ENCODE measurements around the gene LONP2. TPM values are rescaled to one million over a fixed set of nuclear protein-coding genes. Genes with fewer than 3 reads are reported as not detected.
"Not testable (repeated sequence)": the region's sequence is repeated elsewhere in the genome, so short reads cannot be mapped to it uniquely, and the experiment has no call there.

LONP2 gene
- total RNA-seq, 2 donors from 2014 or later, result 44.2 to 59.1 TPM

DNA sequence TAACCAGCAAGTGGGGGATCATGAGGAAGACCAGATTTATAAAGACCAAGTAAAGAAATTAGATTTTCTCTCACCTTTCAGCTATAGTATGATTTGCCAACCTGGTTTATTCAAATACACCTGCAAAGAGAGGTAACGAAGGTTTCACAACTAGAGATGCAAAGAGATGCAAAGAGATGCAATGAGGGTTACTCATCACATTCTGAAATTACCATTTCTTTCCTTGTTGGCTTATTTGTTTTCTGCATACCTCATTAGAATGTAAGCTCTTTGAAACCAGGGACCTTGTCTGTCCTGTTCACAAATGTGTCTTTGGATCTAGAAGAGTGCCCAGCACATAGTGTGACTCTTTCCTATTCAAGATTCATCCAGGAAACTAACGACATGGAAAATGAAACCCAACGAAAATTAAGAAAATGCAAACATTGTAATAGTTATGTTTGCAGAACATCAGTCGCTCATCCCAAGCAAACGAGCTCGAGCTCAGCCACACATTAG, 9.0 kb upstream of the LONP2 start:
- TF ChIP-seq POLR2A (IDR thresholded peaks at IDR 0.05), result no peak
- TF ChIP-seq, protein P1, sequence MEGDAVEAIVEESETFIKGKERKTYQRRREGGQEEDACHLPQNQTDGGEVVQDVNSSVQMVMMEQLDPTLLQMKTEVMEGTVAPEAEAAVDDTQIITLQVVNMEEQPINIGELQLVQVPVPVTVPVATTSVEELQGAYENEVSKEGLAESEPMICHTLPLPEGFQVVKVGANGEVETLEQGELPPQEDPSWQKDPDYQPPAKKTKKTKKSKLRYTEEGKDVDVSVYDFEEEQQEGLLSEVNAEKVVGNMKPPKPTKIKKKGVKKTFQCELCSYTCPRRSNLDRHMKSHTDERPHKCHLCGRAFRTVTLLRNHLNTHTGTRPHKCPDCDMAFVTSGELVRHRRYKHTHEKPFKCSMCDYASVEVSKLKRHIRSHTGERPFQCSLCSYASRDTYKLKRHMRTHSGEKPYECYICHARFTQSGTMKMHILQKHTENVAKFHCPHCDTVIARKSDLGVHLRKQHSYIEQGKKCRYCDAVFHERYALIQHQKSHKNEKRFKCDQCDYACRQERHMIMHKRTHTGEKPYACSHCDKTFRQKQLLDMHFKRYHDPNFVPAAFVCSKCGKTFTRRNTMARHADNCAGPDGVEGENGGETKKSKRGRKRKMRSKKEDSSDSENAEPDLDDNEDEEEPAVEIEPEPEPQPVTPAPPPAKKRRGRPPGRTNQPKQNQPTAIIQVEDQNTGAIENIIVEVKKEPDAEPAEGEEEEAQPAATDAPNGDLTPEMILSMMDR (IDR thresholded peaks at IDR 0.05), result no peak
- Histone ChIP-seq H3K36me3 (replicated peaks in 1 of 2; ENCODE audit: insufficient read depth in 1 of 2, low read depth in 2 of 2) (no peaks in the 10 kb centered on the region), H3K27me3 (no peaks in the 10 kb centered on the region), H3K27ac (no peak overlapping the region), H3K4me1 (no peaks in the 10 kb centered on the region), H3K9me3 (no peaks in the 10 kb centered on the region), H3K4me3 (no peak overlapping the region)
- intact Hi-C loops (cut with DNase I), result no loop called here
- no peak for ATAC-seq
- 80 to 82% methylated on average over 6 of the region's 6 CpGs for WGBS, 2 donors
- no peak for DNase-seq

DNA sequence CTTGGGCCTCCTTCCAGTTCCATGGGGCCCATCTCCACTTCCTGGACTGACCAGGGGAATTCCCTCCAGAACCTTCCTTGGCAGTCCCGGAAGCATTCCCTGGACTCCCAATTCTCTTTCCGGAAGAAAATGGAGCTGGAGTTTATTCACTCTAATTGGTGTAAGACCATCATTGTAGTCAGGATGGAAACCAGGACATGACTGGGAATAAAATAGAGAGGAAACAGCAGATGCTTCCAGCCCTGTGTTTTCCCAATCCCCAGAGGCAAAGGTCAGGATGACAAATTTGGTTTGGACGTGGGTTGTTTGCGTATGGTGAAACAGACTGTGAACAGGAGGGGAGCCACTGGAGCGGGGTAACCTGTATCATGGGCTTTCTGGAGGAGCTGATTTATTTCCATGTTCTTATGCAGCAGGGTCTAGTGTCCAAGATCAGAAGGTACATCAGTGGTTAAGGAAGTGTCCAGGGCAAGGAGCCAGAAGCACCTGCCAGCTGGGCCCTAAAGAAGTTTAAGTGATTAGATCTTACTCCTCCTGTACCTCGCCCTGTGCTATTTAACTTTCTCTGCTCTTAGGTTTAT, 8.5 kb upstream of the LONP2 start:
- WGBS, 2 donors, result 55 to 58% methylated on average over 6 of the region's 6 CpGs

DNA sequence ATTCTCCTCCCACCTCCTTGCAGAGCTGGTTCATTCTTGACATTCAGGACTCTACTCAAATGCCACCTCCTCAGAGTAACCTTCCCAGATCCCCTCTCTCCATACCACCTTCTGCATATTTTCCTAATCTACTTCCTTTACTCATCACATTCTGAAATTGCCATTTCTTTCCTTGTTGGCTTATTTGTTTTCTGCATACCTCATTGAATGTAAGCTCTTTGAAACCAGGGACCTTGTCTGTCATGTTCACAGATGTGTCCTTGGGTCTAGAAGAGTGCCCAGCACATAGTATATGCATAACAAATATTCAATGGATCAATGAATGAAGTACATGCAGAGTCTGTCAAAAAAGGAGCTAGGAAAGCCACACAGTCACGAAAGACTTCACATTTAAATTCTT, 7.8 kb upstream of the LONP2 start:
- no peak overlapping the region for H3K27ac ChIP-seq
- H3K9me3 ChIP-seq, result no peaks in the 10 kb centered on the region
- no peak for ATAC-seq
- H3K36me3 ChIP-seq (replicated peaks in 1 of 2; ENCODE audit: insufficient read depth in 1 of 2, low read depth in 2 of 2), result no peaks in the 10 kb centered on the region
- TF ChIP-seq, protein P1 (IDR thresholded peaks at IDR 0.05), result no peak
- no peak for TF ChIP-seq POLR2A (IDR thresholded peaks at IDR 0.05)
- H3K4me3 ChIP-seq, result no peak overlapping the region
- intact Hi-C loops (cut with DNase I), result no loop called here
- no peaks in the 10 kb centered on the region for H3K4me1 ChIP-seq
- WGBS, 2 donors, result 58 to 77% methylated on average over 1 of the region's 1 CpG
- H3K27me3 ChIP-seq, result no peaks in the 10 kb centered on the region
- DNase-seq, result no peak

More for the DNA sequence above, 8.5 kb upstream of the LONP2 start:
- Histone ChIP-seq H3K4me1 (no peaks in the 10 kb centered on the region), H3K27ac (no peak overlapping the region), H3K27me3 (no peaks in the 10 kb centered on the region), H3K4me3 (no peak overlapping the region), H3K9me3 (no peaks in the 10 kb centered on the region), H3K36me3 (replicated peaks in 1 of 2; ENCODE audit: insufficient read depth in 1 of 2, low read depth in 2 of 2) (no peaks in the 10 kb centered on the region)
- ATAC-seq, result no peak
- intact Hi-C loops (cut with DNase I), result no loop called here
- DNase-seq, result no peak
- TF ChIP-seq POLR2A (IDR thresholded peaks at IDR 0.05), result no peak
- TF ChIP-seq, protein P1 (IDR thresholded peaks at IDR 0.05), result no peak

DNA sequence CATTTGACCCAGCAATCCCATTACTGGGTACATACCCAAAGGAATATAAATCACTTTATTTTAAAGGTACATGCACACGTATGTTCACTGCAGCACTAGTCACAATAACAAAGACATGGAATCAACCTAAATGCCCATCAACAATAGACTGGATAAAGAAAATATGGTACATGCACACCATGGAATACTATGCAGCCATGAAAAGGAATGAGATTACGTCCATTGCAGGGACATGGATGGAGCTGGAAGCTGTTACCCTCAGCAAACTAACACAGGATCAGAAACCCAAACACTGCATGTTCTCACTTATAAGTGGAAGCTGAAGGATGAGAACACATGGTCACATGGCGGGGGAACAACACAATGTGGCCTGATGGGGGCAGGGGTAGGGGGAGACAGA, 4.0 kb upstream of the LONP2 start:
- H3K9me3 ChIP-seq; ATAC-seq; intact Hi-C loops (cut with DNase I); H3K36me3 ChIP-seq (replicated peaks in 1 of 2; ENCODE audit: insufficient read depth in 1 of 2, low read depth in 2 of 2); H3K4me3 ChIP-seq; H3K27me3 ChIP-seq; H3K4me1 ChIP-seq; H3K27ac ChIP-seq; DNase-seq: not testable (repeated sequence)
- WGBS, 2 donors, result 90 to 92% methylated on average over 3 of the region's 3 CpGs

DNA sequence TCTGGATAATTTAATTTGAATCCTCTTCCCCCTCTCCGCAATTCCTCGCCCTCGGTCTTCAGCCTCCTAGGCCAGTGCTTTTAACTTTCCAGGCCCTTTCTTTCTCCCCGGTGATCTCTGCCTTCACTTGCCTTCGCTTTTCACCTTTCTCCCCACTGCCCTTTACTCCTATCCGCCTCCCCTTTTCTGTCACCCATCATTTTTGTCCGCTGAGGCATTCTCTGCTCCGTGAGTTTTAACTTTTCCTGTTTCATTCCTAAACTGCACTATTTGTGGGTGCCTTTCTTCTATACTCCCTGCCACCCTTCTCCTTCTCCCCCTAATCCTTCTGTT, 729 bp downstream of the LONP2 start:
- H3K27ac ChIP-seq, result peak overlapping the region; percentile 92 to 97 (median 96)
- no peaks in the 10 kb centered on the region for H3K36me3 ChIP-seq (replicated peaks in 1 of 2; ENCODE audit: insufficient read depth in 1 of 2, low read depth in 2 of 2)
- H3K9me3 ChIP-seq, result no peaks in the 10 kb centered on the region
- intact Hi-C loops (cut with DNase I), result no loop called here
- no peaks in the 10 kb centered on the region for H3K27me3 ChIP-seq
- 2 to 3% methylated on average over 8 of the region's 8 CpGs for WGBS, 2 donors
- peaks cover 36% of the 10 kb centered on the region for H3K4me1 ChIP-seq
- no peak for TF ChIP-seq POLR2A (IDR thresholded peaks at IDR 0.05)
- TF ChIP-seq, protein P1 (IDR thresholded peaks at IDR 0.05), result no peak
- no peak for ATAC-seq
- no peak for DNase-seq
- H3K4me3 ChIP-seq, result peak overlapping the region; percentile 78 to 94

Measured in body of pancreas (tissue), 4 donors.